CD4-positive, alpha-beta T cell treated with Interleukin-17A for 4 hours (primary cell): Measurements from ENCODE around the gene PHACTR3.

ENCODE experiments used
- DNase-seq: peaks from one replicate; pipeline ENCODE4 v3.0.0-alpha.2; 2020; ENCODE audit warnings: mixed read lengths

PHACTR3 gene

DNA sequence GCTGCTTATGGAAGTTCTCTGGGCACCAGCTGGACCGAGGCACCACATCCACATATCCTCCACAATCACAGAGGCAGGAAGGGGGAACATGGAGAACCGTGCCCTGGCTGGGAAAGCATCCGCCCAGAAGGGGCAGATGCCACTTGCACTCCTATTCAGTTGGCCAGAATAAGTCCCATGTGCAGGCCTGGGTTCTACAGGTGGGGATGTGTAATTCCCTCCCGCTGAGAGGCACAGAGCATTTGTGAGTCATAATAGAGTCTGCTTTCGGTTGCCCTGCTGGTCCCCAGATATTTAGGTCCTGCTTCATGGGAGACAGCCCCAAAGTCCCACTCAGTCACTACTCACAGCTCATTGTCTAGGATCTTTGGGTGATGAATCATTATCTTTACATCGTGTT is 104.0 kb downstream of the PHACTR3 start:
- DNase-seq = no peak

DNA sequence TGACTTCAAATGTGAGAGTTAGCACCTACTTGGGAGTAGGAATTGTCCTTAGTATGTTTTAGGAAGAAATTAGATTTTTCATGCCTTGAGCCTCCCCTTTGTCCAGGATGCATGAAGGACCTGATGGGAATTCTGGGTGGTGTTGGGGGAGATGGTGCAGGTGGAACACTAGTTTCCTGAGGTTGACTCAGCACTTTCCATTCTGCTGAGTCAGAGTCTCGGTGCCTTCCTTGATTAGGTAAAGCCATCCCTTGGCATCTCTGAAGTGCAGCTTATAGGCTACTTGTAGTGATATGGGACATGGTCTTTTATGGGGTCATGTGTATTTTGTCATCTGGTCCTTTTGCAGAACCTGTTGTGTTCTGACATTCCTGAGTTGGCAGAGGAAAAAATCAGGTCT is 105.3 kb downstream of the PHACTR3 start:
- no peak for DNase-seq

DNA sequence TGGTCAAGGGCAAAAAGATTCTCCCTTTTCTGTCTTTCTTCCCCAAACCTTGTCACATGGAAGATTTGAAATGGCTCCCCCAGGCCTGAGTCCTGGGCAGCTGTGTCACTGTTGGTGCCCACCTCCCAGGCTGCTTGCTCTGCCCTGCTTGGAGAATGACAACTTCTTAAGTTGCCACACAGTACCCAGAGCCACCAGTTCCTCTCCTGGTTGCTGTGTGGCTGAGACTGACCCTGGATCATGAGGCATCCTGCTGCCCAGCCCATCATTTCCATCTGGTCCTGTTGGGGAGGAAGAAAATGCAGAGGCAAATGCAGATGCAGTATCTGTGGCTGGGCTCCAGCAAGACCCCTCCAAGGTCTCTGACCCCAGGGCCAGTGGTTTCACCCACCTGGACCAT is 113.7 kb downstream of the PHACTR3 start:
- no peak for DNase-seq

GRCh38 chr20:59718751-59719150 is 114.4 kb downstream of the PHACTR3 start:
- DNase-seq = no peak

- DNase-seq = no peak
Observed at GRCh38 chr20:59720013-59720412, 115.7 kb downstream of the PHACTR3 start.

GRCh38 chr20:59721386-59721785 is 117.0 kb downstream of the PHACTR3 start:
- DNase-seq = no peak

DNA sequence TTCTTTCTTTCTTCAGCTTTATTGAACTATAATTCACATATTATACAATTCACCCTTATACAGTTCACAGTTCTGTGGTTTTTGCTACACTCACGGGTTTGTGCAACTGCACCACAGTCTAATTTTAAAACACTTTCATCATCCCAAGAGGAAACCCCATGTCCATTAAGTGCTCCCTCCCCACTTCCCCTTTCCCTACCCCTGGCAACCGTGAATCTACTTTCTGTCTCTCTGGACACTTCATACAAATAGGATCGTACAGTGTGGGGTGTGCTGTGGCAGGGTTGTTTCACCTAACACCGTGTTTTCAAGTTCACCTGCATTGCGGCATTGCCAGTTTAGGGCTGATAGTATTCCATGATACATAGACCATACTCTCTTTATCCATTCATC is 118.8 kb downstream of the PHACTR3 start:
- no peak for DNase-seq

DNA sequence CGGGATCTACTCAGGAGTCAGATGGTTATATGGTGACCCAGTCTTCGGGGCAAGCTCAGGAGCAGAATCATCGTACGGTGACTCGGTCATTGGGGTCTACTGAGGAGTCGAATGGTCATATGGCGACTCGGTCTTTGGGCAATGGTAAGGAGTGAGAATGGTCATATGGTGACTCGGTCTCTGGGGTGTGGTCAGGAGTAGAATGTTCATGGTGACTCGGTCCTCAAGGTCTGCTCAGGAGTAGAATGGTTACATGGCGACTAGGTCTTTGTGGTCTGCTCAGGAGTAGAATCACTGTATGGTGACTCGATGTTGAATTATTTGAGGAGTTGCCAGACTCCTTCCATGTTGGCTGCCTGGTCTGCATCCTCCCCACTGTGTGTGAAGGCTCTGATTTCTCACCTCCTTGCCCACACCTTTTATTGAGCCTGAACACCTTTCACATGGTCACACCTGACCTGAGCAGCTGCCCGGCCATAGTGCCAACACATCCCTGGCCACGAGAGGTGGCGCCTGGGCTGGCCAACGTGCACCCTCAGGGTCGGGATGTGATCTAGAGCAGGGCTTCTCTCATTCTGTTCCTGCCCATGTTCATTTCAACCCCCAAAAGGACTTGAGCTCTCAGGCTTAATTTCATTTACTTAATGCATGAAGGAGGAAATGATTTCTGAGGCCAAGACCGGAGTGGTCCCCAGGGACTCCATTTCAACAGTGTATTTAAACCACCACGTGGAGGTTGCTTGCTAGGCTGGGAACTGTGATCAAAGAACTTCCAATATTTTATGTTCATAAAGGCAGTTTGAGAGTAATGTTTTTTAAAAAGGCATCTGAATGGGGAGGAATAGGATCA is 119.5 kb downstream of the PHACTR3 start:
- no peak for DNase-seq

GRCh38 chr20:59724457-59725366 is 120.4 kb downstream of the PHACTR3 start:
- DNase-seq = no peak

GRCh38 chr20:59725476-59726280 is 121.3 kb downstream of the PHACTR3 start:
- no peak for DNase-seq

DNA sequence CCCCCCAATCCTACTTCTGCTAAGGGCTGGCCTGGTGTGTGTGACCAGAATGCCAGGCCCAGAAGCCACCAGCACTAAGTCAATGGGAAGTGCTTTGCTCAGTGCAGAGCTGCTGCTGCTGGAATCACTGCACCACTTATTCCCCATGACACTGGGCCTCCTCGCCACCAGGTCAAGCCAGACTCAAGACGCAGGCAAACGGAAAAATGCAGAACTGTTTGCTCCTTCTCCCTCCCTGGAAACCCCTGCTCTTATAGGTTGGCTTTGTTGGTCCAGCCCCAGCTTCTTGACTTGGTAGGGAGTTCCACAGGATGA is 121.9 kb downstream of the PHACTR3 start:
- DNase-seq = no peak

DNA sequence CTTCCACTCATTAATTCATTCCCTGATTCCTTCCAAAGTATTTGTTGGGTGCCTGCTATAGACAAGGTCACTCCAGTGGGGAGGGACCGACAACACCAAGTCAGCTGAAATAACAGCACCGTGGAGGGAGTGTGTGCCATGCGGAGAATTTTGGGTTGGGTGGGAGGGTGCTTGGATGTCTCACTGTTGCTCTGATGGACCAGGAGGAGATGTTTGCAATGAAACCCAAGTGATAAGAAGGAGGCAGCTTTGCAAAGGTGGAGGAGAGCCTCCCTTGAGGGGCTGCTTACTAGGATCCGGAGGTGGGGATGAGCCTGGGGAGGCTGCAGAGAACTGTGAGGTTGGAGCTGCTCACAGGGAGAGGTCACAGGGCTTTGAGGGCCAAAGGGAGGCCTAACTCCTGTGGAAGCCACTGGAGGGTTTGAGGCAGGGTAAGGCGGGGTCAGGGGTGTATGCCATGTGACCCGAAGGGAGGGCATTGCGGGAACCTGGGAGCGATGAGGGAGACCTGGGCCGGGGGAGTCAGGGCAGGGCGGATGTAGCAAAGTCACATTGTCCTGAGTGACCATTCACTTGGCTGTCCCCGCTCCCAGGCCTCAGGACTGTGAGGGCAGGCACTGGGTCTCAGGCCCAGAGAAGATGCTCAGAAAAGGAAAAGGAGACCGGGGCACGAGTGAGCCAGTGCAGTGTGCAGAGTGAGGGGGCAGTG is 124.5 kb downstream of the PHACTR3 start:
- DNase-seq = no peak

DNA sequence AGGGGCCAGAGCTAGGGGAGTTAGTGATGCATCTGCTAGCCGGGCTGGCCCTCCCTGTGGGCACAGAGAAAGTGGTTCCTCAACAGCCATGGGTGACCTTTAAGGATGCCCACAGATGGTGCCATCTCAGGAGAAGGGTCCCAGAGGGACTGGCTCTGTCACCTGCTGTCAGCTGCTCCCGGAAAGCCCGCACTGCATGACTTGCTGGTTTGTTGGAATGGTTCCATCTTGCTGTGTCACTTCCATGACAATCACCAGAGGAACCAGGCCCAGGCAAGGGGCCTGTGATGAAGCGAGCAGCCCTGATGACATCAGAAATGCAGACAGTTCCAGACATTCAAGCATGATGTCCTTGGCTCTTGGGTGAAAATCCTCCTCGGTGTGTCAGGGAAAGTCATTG is 125.2 kb downstream of the PHACTR3 start:
- no peak for DNase-seq

- DNase-seq = no peak
Observed at GRCh38 chr20:59730722-59731121, 126.4 kb downstream of the PHACTR3 start.

GRCh38 chr20:59731376-59731775 is 127.0 kb downstream of the PHACTR3 start:
- DNase-seq = no peak

DNA sequence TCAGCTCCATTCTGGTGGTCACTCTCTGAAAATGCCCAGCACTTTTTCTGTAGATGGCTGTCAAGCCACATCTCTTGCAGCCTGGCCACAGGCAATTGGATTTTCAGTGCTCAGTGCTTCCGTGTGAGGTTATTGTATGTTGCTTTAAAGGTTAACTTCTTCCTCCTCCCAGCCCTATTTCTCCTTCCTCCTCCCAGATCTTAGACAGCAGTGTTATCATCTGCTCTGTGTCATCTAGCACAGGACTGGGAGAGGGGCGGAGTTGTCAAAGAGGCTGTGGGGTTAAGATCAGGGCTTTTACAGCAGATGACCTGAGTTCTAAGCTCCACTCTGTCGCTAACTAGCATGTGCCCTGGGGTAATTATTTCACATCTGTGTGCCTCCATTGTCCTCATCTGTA is 129.0 kb downstream of the PHACTR3 start:
- no peak for DNase-seq

- DNase-seq = no peak
Observed at GRCh38 chr20:59735486-59735885, 131.1 kb downstream of the PHACTR3 start.

DNA sequence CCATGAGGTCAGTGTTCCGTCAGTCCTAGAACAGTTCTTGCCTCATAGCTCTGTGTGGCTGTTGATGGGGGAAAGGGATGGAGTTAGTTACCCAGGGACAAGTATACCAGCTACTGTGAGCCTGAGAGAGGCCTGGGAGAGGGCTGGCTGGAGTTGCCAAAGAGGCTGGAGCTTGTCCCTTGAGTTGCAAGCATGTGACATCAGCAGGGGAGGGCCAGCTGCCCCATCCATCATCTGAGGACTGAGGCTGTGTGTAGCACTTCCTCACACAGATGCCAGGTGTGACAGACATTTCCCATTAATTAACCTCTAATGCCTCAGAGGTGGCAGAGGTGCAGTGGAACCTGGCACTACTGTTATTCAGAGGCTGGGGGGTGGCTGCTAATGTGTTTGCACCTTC is 131.6 kb downstream of the PHACTR3 start:
- DNase-seq = no peak

DNA sequence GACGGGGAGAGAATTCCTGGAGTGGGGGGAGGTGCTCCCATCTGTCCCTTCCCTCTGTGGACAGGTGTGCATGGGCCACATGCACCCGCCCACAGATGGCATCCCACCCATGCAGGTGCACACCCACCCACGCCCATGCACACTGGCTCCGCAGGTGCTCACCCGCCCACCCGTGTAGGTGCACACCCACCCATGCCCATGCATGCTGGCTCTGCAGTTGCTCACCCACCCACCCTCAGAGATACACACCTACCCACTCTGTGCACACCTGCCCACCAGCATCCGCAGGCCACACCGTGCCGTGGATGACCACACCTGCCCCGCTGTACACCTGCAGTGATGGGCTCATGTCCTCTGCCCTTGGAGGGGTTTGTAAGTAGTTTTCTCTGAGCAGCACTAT is 132.0 kb downstream of the PHACTR3 start:
- DNase-seq = no peak

- no peak for DNase-seq
Observed at GRCh38 chr20:59737073-59737666, 132.8 kb downstream of the PHACTR3 start.

DNA sequence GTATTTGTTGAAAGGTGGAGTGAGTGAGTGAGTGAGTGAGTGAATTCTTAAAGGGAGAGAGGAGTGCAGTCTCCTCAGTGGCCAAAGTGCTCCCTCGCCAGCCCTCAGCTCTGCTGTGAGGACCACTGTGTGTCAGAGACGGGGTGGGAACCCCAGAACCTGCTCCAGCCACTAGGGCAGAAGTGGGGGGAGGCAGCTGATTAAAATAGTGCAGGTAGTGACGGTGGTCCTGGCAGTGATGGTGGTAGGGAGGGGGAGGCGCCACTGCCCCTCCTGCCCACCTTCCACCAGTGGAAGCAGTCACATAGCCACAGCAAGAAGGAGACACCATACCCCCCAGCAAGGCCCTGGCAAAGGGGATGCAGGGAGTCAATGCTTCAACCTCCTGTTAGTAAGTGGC is 133.5 kb downstream of the PHACTR3 start:
- DNase-seq = no peak

- no peak for DNase-seq
Observed at GRCh38 chr20:59738851-59739250, 134.5 kb downstream of the PHACTR3 start.
